Colonic mucosa (tissue), 4 donors: ENCODE measurements around the gene JDP2. TPM values are rescaled to one million over a fixed set of nuclear protein-coding genes. Genes with fewer than 3 reads are reported as not detected.
"Not testable (repeated sequence)": the region's sequence is repeated elsewhere in the genome, so short reads cannot be mapped to it uniquely, and the experiment has no call there.

Experiments used
- DNase-seq: peaks from one replicate; pipeline ENCODE4 v3.0.0-alpha.2; 2020
- H3K27ac ChIP-seq: fragments of 200-600 bp; one replicate; pipeline ENCODE4 v1.8.0; 2021
- H3K27me3 ChIP-seq: fragments of 200-600 bp; one replicate; pipeline ENCODE4 v1.8.0; 2021
- H3K36me3 ChIP-seq: fragments of 200-600 bp; one replicate; pipeline ENCODE4 v1.8.0; 2021
- H3K4me1 ChIP-seq: fragments of 200-600 bp; one replicate; pipeline ENCODE4 v1.8.0; 2021; ENCODE audit warnings: mild to moderate bottlenecking
- H3K4me3 ChIP-seq: fragments of 200-600 bp; one replicate; pipeline ENCODE4 v1.8.0; 2021
- H3K9ac ChIP-seq, 2 donors: one replicate each; pipeline ENCODE4 v1.7.0; 2013; ENCODE audit warnings: control low read depth in 2 of 2, low read depth in 2 of 2, low read length in 2 of 2
- H3K9me3 ChIP-seq: fragments of 200-600 bp; one replicate; pipeline ENCODE4 v1.8.0; 2021
- intact Hi-C: fragments of 100-400 bp; cut with DNase I; formaldehyde crosslinking; loops from one replicate; pipeline ENCODE4 v1.14.1; 2022
- total RNA-seq, 2 donors: library from RNA; stranded (reverse); fragmentation: NEBNext Ultra II Directional in 1 of 2; extraction: Animal tissue kit (Norgen Biotek cat#: 25700) in 1 of 2; gene quantifications; one replicate each; pipeline ENCODE4 v1.2.1, GENCODE V29; 2021
- TF ChIP-seq, protein P1 (sequence below): fragments of 200-600 bp; IDR thresholded peaks from one replicate; pipeline ENCODE4 v1.8.0; 2022; ENCODE audit warnings: antibody characterized with exemption, mild to moderate bottlenecking
- donor health status: healthy.
- donor health status: DM: no; HTN: no; CAD: no.
- donor health status: DM: no; HTN: no; CAD: no.

JDP2 gene
- total RNA-seq, 2 donors from 2014 or later = 19.4 to 37.1 TPM

DNA sequence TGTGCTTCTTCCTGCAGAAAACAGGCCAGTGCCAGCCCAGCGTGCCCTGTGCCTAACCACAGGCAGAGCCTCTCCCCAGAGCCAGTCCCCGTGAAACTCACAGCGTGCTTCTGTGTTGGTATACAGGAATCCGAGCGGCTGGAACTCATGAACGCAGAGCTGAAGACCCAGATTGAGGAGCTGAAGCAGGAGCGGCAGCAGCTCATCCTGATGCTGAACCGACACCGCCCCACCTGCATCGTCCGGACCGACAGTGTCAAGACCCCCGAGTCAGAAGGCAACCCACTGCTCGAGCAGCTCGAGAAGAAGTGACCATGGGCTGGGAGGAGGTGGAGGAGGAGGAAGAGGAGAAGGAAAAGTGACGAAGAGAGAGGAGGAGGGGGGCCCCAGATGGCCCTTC, 41.3 kb downstream of the JDP2 start:
- peaks cover 6% of the 10 kb centered on the region for H3K36me3 ChIP-seq

DNA sequence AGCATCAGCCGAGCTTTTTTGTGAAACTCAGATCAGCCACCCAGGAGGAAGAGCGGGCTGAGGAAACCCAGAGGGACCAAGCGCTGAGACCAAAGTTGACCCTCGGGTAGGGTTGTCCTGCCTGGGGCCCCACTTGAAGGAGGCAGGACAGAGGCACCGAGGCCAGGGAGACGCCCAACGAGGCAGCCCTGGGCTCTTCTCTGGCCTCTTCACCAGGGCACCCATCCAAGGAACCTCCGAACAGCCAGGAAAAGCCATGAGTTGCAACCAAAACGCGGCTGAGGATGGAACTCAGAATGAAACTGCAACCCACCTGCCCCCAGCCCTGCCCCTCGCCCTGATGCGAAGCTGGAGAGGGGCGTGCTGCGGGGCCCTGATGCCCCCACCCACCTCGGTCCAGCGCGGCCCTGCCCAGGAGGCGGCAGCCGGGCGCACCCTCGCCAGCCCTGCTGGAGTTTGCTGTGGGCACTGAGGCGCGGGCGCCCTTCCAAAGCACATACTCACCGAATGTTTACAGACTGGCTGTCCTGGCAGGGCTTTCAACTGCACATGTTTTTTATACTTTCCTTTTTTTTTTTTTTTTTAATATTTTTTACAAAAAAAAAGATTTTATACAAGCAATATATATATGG, 41.9 kb downstream of the JDP2 start:
- peak; percentile 84 for DNase-seq
- no peaks in the 10 kb centered on the region for H3K27me3 ChIP-seq
- H3K4me1 ChIP-seq = peaks cover 19% of the 10 kb centered on the region
- peaks cover 6% of the 10 kb centered on the region for H3K36me3 ChIP-seq
- no peaks in the 10 kb centered on the region for H3K9me3 ChIP-seq
- H3K4me3 ChIP-seq = no peak overlapping the region
- peak overlapping the region in 1 of 2 donors; percentile 21 for H3K9ac ChIP-seq
- intact Hi-C loops = loop anchor here (10.0 kb wide), 1 partner anchor 45 kb away; the partner anchor contains the start of gene JDP2
- TF ChIP-seq, protein P1, sequence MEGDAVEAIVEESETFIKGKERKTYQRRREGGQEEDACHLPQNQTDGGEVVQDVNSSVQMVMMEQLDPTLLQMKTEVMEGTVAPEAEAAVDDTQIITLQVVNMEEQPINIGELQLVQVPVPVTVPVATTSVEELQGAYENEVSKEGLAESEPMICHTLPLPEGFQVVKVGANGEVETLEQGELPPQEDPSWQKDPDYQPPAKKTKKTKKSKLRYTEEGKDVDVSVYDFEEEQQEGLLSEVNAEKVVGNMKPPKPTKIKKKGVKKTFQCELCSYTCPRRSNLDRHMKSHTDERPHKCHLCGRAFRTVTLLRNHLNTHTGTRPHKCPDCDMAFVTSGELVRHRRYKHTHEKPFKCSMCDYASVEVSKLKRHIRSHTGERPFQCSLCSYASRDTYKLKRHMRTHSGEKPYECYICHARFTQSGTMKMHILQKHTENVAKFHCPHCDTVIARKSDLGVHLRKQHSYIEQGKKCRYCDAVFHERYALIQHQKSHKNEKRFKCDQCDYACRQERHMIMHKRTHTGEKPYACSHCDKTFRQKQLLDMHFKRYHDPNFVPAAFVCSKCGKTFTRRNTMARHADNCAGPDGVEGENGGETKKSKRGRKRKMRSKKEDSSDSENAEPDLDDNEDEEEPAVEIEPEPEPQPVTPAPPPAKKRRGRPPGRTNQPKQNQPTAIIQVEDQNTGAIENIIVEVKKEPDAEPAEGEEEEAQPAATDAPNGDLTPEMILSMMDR = no peak
- peak overlapping the region; percentile 63 for H3K27ac ChIP-seq

More for the DNA sequence above, 41.3 kb downstream of the JDP2 start:
- intact Hi-C loops = no loop called here
- no peak overlapping the region for H3K4me3 ChIP-seq
- TF ChIP-seq, protein P1 = no peak
- peaks cover 19% of the 10 kb centered on the region for H3K4me1 ChIP-seq
- no peaks in the 10 kb centered on the region for H3K9me3 ChIP-seq
- H3K9ac ChIP-seq = peak overlapping the region in 1 of 2 donors; percentile 21
- DNase-seq = no peak
- no peaks in the 10 kb centered on the region for H3K27me3 ChIP-seq
- H3K27ac ChIP-seq = peak overlapping the region; percentile 63

DNA sequence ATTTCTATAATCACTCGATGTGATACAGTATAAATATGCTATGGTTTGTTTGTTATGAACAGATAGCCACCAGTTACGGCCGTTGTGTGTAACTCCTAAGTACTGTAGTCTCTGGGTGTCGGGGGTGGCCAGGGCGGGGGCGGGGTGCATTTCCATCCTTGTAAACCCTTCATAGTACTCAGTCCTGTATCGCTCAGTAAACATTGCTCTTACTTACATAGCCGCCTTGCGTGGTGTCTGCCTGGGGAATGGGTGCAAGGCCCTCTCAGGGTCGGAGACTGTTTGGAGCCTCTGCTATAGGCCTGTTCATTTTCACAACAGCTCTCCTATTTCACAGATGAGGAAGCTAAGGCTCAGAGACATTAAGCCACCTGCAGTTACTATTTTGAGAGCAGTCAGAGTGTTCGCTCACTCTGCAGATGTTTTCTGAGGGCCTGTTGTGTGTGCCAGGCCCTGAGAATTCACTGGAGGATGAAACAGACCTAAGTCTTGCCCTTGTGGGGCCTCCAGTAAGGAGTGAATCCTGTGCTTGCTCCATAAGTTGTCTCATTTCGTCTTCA, 42.5 kb downstream of the JDP2 start:
- Histone ChIP-seq H3K9me3 (no peaks in the 10 kb centered on the region), H3K27ac (peak overlapping the region; percentile 63), H3K36me3 (peaks cover 6% of the 10 kb centered on the region), H3K27me3 (no peaks in the 10 kb centered on the region), H3K4me1 (peaks cover 19% of the 10 kb centered on the region), H3K9ac (peak overlapping the region in 1 of 2 donors; percentile 43), H3K4me3 (no peak overlapping the region)
- peak; percentile 67 for DNase-seq
- TF ChIP-seq, protein P1 = no peak
- intact Hi-C loops = loop anchor here (10.0 kb wide), 1 partner anchor 46 kb away; the partner anchor contains the start of gene JDP2

DNA sequence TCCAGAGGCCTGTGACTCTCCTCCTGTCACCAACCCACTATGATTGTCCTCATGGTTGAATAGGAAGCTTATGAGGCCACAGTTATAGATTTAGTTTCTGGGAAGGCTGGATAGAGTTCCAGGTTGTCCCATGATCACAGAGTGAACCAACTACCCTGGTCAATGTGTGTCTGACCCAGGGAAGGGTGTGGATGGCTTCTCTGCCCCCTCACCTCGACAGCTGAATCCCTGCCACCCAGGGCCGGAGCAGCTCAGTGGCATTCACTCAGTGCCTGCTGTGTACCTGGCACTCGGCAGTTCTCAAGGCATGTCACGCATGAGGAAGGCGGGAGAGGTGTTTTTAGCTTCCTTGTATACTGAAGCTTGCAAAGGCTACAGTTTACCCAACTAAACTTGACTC, 43.2 kb downstream of the JDP2 start:
- TF ChIP-seq, protein P1 = no peak
- intact Hi-C loops = loop anchor here (10.0 kb wide), 1 partner anchor 46 kb away; the partner anchor contains the start of gene JDP2
- peak overlapping the region; percentile 63 for H3K27ac ChIP-seq
- no peaks in the 10 kb centered on the region for H3K9me3 ChIP-seq
- H3K27me3 ChIP-seq = no peaks in the 10 kb centered on the region
- peak overlapping the region in 1 of 2 donors; percentile 9 for H3K9ac ChIP-seq
- H3K4me3 ChIP-seq = no peak overlapping the region
- peaks cover 19% of the 10 kb centered on the region for H3K4me1 ChIP-seq
- DNase-seq = no peak
- H3K36me3 ChIP-seq = peaks cover 6% of the 10 kb centered on the region

DNA sequence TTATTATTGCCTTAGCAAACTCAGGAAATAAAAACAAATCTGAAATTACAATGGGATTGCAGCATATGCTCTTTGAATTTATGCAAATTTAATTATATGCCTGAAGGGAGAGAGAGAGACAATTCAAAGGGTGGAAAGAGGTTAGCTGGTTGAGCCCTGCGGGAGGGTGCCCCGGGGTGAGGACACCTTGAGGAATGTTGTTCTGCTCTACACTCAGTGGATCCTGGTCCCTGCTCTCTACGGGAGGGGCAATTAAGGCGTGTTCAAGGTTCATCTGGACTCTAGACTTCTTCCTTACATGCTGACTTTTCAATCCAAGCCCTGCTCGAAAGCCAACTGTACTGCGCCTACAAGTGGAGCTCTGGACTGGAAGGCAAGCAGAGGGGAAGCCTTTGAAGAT, 46.3 kb downstream of the JDP2 start:
- not testable (repeated sequence) for H3K27me3 ChIP-seq, H3K36me3 ChIP-seq, H3K4me3 ChIP-seq, H3K9ac ChIP-seq, H3K9me3 ChIP-seq
- intact Hi-C loops = loop anchor here (10.0 kb wide), 1 partner anchor 49 kb away; the partner anchor contains the start of gene JDP2
- Histone ChIP-seq H3K27ac (peak overlapping the region; percentile 1), H3K4me1 (peaks cover 13% of the 10 kb centered on the region)
- peak; percentile 79 for DNase-seq
